Activated CD8-positive, alpha-beta T cell treated with anti-CD3 and anti-CD28 coated beads for 36 hours (primary cell): ENCODE results near the gene TNS2. TPM values are rescaled to one million over a fixed set of nuclear protein-coding genes. Genes with fewer than 3 reads are reported as not detected.

ENCODE experiments used
- ATAC-seq: fragments of 200-7000 bp; cut with Tn5 transposase; one replicate; pipeline ENCODE4 v1.10.0; 2021; ENCODE audit warnings: mild to moderate bottlenecking, moderate library complexity
- CTCF ChIA-PET: fragments of 350-600 bp; sonication (Branson Sonifier 250); formaldehyde crosslinking; loops from one replicate; lab custom pipeline; 2021; ENCODE audit warnings: antibody characterized with exemption; lab: Charles Lee
- POLR2A ChIA-PET: fragments of 350-600 bp; sonication (Branson Sonifier 250); formaldehyde crosslinking; loops from one replicate; lab custom pipeline; 2021; ENCODE audit warnings: antibody characterized with exemption; lab: Charles Lee
- DNase-seq: peaks from one replicate; pipeline ENCODE4 v3.0.0-alpha.2; 2020
- H3K27ac Mint-ChIP-seq: one replicate; pipeline ENCODE4 v1.8.0; 2021; ENCODE audit warnings: mild to moderate bottlenecking, mixed read lengths
- H3K27me3 Mint-ChIP-seq: one replicate; pipeline ENCODE4 v1.8.0; 2021; ENCODE audit warnings: mixed read lengths
- H3K36me3 Mint-ChIP-seq: one replicate; pipeline ENCODE4 v1.8.0; 2021; ENCODE audit warnings: low read depth, mixed read lengths
- H3K4me1 Mint-ChIP-seq: one replicate; pipeline ENCODE4 v1.8.0; 2021; ENCODE audit warnings: low read depth, mixed read lengths
- H3K4me3 Mint-ChIP-seq: one replicate; pipeline ENCODE4 v1.8.0; 2021; ENCODE audit warnings: mild to moderate bottlenecking, moderate library complexity, mixed read lengths
- H3K9me3 Mint-ChIP-seq: one replicate; pipeline ENCODE4 v1.8.0; 2021; ENCODE audit warnings: mixed read lengths
- CTCF ChIP-seq: fragments of 200-600 bp; IDR thresholded peaks from one replicate; pipeline ENCODE4 v1.8.0; 2022; ENCODE audit warnings: antibody characterized with exemption, mild to moderate bottlenecking
- intact Hi-C: fragments of 100-400 bp; cut with micrococcal nuclease; formaldehyde crosslinking; loops from one replicate; pipeline ENCODE4 v1.10.0; 2022
- total RNA-seq, 2 experiments: library from RNA; stranded (reverse); gene quantifications; one replicate each; pipeline ENCODE4 v1.2.3, GENCODE V29; 2021

Gene TNS2
- total RNA-seq, 2 experiments from 2014 or later, result 1.1 to 1.6 TPM

GRCh38 chr12:53046655-53047220 is 3.1 kb upstream of the TNS2 start:
- peak; percentile 61 for DNase-seq
- Mint-ChIP-seq H3K36me3 (peaks cover 4% of the 10 kb centered on the region), H3K9me3 (no peaks in the 10 kb centered on the region), H3K4me1 (peaks cover 27% of the 10 kb centered on the region), H3K27me3 (no peaks in the 10 kb centered on the region), H3K4me3 (peak overlapping the region; percentile 85), H3K27ac (peak overlapping the region; percentile 83)
- POLR2A ChIA-PET, result interaction anchor here (0.8 to 1.2 kb wide), 7 partner anchors 9 to 52 kb away, joined by 3 to 6 read pairs (median 4); no protein-coding TSS in a partner anchor
- peak; percentile 42 for ATAC-seq
- CTCF ChIA-PET, result interaction anchor here (0.5 to 2.7 kb wide), 14 partner anchors 8 to 370 kb away, joined by 3 to 21 read pairs (median 4); partner anchors contain the start of genes AAAS and EIF4B
- TF ChIP-seq CTCF, result no peak
- intact Hi-C loops, result no loop called here

- Mint-ChIP-seq H3K9me3 (no peaks in the 10 kb centered on the region), H3K4me3 (peak overlapping the region; percentile 85), H3K4me1 (peaks cover 27% of the 10 kb centered on the region), H3K27ac (peak overlapping the region; percentile 27), H3K36me3 (peaks cover 2% of the 10 kb centered on the region), H3K27me3 (no peaks in the 10 kb centered on the region)
- ChIA-PET POLR2A (interaction anchor here (0.6 to 1.3 kb wide), 8 partner anchors 12 to 417 kb away, joined by 3 to 5 read pairs (median 3); partner anchors contain the start of gene IGFBP6), CTCF (interaction anchor here (0.7 to 2.7 kb wide), 20 partner anchors 9 to 241 kb away, joined by 3 to 21 read pairs (median 4); partner anchors contain the start of genes EIF4B, SOAT2 and SPRYD3)
- ATAC-seq (peak; percentile 80), DNase-seq (peak; percentile 64)
- intact Hi-C loops, result no loop called here
- TF ChIP-seq CTCF, result peak; percentile 54
Observed at GRCh38 chr12:53047221-53048032, 2.4 kb upstream of the TNS2 start.

GRCh38 chr12:53048033-53048779 is 1.7 kb upstream of the TNS2 start:
- no peak for ATAC-seq
- H3K9me3 Mint-ChIP-seq, result no peaks in the 10 kb centered on the region
- no peaks in the 10 kb centered on the region for H3K36me3 Mint-ChIP-seq
- H3K4me3 Mint-ChIP-seq, result peak overlapping the region; percentile 51
- ChIA-PET POLR2A (interaction anchor here (0.6 to 1.3 kb wide), 13 partner anchors 10 to 416 kb away, joined by 3 to 5 read pairs (median 3); partner anchors contain the start of gene IGFBP6), CTCF (interaction anchor here (0.7 to 2.7 kb wide), 20 partner anchors 9 to 241 kb away, joined by 3 to 21 read pairs (median 4); partner anchors contain the start of genes EIF4B, SOAT2 and SPRYD3)
- H3K4me1 Mint-ChIP-seq, result peaks cover 27% of the 10 kb centered on the region
- no peak for DNase-seq
- no peak for TF ChIP-seq CTCF
- no peaks in the 10 kb centered on the region for H3K27me3 Mint-ChIP-seq
- intact Hi-C loops, result no loop called here
- H3K27ac Mint-ChIP-seq, result peak overlapping the region; percentile 27

- CTCF ChIA-PET, result interaction anchor here (1.1 to 2.7 kb wide), 8 partner anchors 11 to 164 kb away, joined by 3 to 18 read pairs (median 8); partner anchors contain the start of genes SOAT2 and SPRYD3
- no peak for DNase-seq
Observed at GRCh38 chr12:53048780-53049401, 974 bp upstream of the TNS2 start.

More at GRCh38 chr12:53048780-53049401, 974 bp upstream of the TNS2 start:
- intact Hi-C loops, result no loop called here
- peak overlapping the region; percentile 8 for H3K27ac Mint-ChIP-seq
- H3K36me3 Mint-ChIP-seq, result no peaks in the 10 kb centered on the region
- POLR2A ChIA-PET, result interaction anchor here (0.6 to 1.0 kb wide), 6 partner anchors 10 to 301 kb away, joined by 3 to 4 read pairs (median 3); partner anchors contain the start of gene IGFBP6
- no peaks in the 10 kb centered on the region for H3K9me3 Mint-ChIP-seq
- H3K27me3 Mint-ChIP-seq, result no peaks in the 10 kb centered on the region
- no peak for ATAC-seq
- no peak for TF ChIP-seq CTCF
- peak overlapping the region; percentile 8 for H3K4me3 Mint-ChIP-seq
- peaks cover 31% of the 10 kb centered on the region for H3K4me1 Mint-ChIP-seq
